Heart left ventricle (tissue), 16 donors: ENCODE measurements around the gene C11orf21. TPM values are rescaled to one million over a fixed set of nuclear protein-coding genes. Genes with fewer than 3 reads are reported as not detected.
"Not testable (repeated sequence)": the region's sequence is repeated elsewhere in the genome, so short reads cannot be mapped to it uniquely, and the experiment has no call there.

ENCODE experiments used
- ATAC-seq, 4 donors: fragments of 200-7000 bp; cut with Tn5 transposase; one replicate each; pipeline ENCODE4 v1.9.1; 2020 to 2022; ENCODE audit warnings: moderate library complexity in 4 of 4, mild to moderate bottlenecking in 3 of 4, moderate number of reproducible peaks in 1 of 4
- DNase-seq, 5 donors: peaks; one replicate each; pipeline ENCODE4 v3.0.0-alpha.2; 2020
- H3K27ac ChIP-seq, 12 donors: fragments of 200-600 bp; sonication (generic) in 4 of 12; one replicate each; pipeline versions ENCODE4 v1.5.0 to v1.8.0; 2016 to 2022; ENCODE audit warnings: mild to moderate bottlenecking in 2 of 12
- H3K27me3 ChIP-seq, 9 donors: fragments of 200-600 bp; sonication (generic) in 2 of 9; one replicate each; pipeline versions ENCODE4 v1.5.1 to v1.8.0; 2016 to 2022; ENCODE audit warnings: mild to moderate bottlenecking in 3 of 9
- H3K36me3 ChIP-seq, 9 donors: fragments of 200-600 bp; sonication (generic) in 2 of 9; one replicate each; pipeline versions ENCODE4 v1.5.0 to v1.8.0; 2018 to 2022; ENCODE audit warnings: mild to moderate bottlenecking in 2 of 9
- H3K4me1 ChIP-seq, 12 donors: fragments of 200-600 bp; sonication (generic) in 4 of 12; one replicate each; pipeline versions ENCODE4 v1.5.0 to v1.8.0; 2016 to 2022; ENCODE audit warnings: mild to moderate bottlenecking in 3 of 12
- H3K4me3 ChIP-seq, 12 donors: fragments of 200-600 bp; sonication (generic) in 4 of 12; one replicate each; pipeline versions ENCODE4 v1.5.0 to v1.8.0; 2017 to 2022; ENCODE audit warnings: mild to moderate bottlenecking in 9 of 12, moderate library complexity in 4 of 12
- H3K9me3 ChIP-seq, 12 donors: fragments of 200-600 bp; sonication (generic) in 4 of 12; one replicate each; pipeline versions ENCODE4 v1.5.0 to v1.8.0; 2016 to 2022; ENCODE audit warnings: mild to moderate bottlenecking in 1 of 12
- CTCF ChIP-seq, 12 donors: fragments of 200-600 bp; sonication (generic) in 4 of 12; IDR thresholded peaks; one replicate each; pipeline versions ENCODE4 v1.5.0 to v1.8.0; 2018 to 2022; ENCODE audit warnings: antibody characterized with exemption in 12 of 12, mild to moderate bottlenecking in 5 of 12
- POLR2A ChIP-seq, 2 donors: fragments of 450-650 bp; IDR thresholded peaks; one replicate each; pipeline ENCODE4 v1.6.1; 2017; ENCODE audit warnings: antibody characterized with exemption in 2 of 2, mild to moderate bottlenecking in 2 of 2, moderate library complexity in 2 of 2
- WGBS, 4 donors: extraction: QIAGEN DNeasy Blood & Tissue Kit in 2 of 4; methylation state at CpG; one replicate each; pipeline versions ENCODE4 v1.1.5 to v1.1.7; 2013 to 2018; 5-methylcytosine and 5-hydroxymethylcytosine counted together
- intact Hi-C, 10 donors: fragments of 100-400 bp; cut with DNase I; formaldehyde crosslinking; loops; one replicate each; pipeline versions ENCODE4 v1.11.1 to v1.14.2; 2022
- polyA plus RNA-seq, 2 donors: library from polyadenylated mRNA; stranded (reverse); fragments of 200-250 nt; gene quantifications; one replicate each; pipeline ENCODE4 v1.2.3, GENCODE V29; 2013
- total RNA-seq, 9 donors: library from RNA; depleted of rRNA in 2 of 9; stranded (reverse); fragments of >200 nt in 2 of 9; fragmentation: NEBNext Ultra II Directional in 3 of 9; extraction: Animal tissue kit (Norgen Biotek cat#: 25700) in 3 of 9; gene quantifications; one replicate each; pipeline versions ENCODE4 v1.1.0 to v1.2.4, GENCODE V29; 2016 to 2023
- donor health status: ischemic (EF 13 %, LVEDD 7.1; RV severe dilation, severe dysfunction).
- donor health status: healthy with polysubstance abuse.
- donor health status: DM: no; HTN: yes; CAD: no.
- donor health status: DM: no; HTN: no; CAD: no.
- donor health status: ischemic (EF 25% LVEDD 6.9; RV normal size, moderate dysfunction).
- donor health status: ischemic (EF 25% LVEDD 5.7; RV mildly dilated, moderate dysfunction).
- donor health status: healthy.
- donor health status: DM: yes; HTN: yes; CAD: no.
- donor health status: ischemic (EF 35%, LVEDD 5.7; RV mildly dilated, moderate dysfunction).
- donor health status: nonischemic (EF 11% LVEDD 7.7; RV severe dilation, severe dysfunction).
- donor health status: DM: yes; HTN: yes; CAD: no.
- donor health status: PGD.
- donor health status: ischemic (EF 29% LVEDD 5.4; RV normal size, mild dysfunction).
- donor health status: nonischemic (EF 23%, LVEDD 6.1; RV moderate dilation, normal function).

The C11orf21 gene
- total and polyA plus RNA-seq, 11 donors, result 4.8 to 41.2 (median 29.9) TPM

- Histone ChIP-seq H3K4me3 (peak overlapping the region in 3 of 12 donors; percentile 6 to 14 (median 13)), H3K27me3 (peaks cover 0 to 4% (median 0%) of the 10 kb centered on the region in 9 donors), H3K27ac (peak overlapping the region in 3 of 12 donors; percentile 11 to 54 (median 48)), H3K4me1 (peaks cover 0 to 16% (median 3%) of the 10 kb centered on the region in 12 donors), H3K9me3 (no peaks in the 10 kb centered on the region), H3K36me3 (no peaks in the 10 kb centered on the region)
- peak in 1 of 4 donors; percentile 50 for ATAC-seq
- 57 to 73% (median 67%) methylated on average over 10 of the region's 10 CpGs for WGBS, 4 donors
- no peak for DNase-seq
- no peak for TF ChIP-seq CTCF (IDR thresholded peaks at IDR 0.05)
- no peak for TF ChIP-seq POLR2A (IDR thresholded peaks at IDR 0.05)
- intact Hi-C loops, result loop anchor here in 1 of 10 donors (10.0 kb wide), 1 partner anchor 225 kb away; no protein-coding TSS in a partner anchor
Observed at GRCh38 chr11:2289859-2290258, 11.9 kb downstream of the C11orf21 start.

GRCh38 chr11:2289350-2289749, 12.4 kb downstream of the C11orf21 start:
- Histone ChIP-seq H3K4me1 (peaks cover 0 to 16% (median 3%) of the 10 kb centered on the region in 12 donors), H3K36me3 (no peaks in the 10 kb centered on the region), H3K9me3 (no peaks in the 10 kb centered on the region), H3K27me3 (peaks cover 0 to 4% (median 0%) of the 10 kb centered on the region in 9 donors), H3K27ac (peak overlapping the region in 3 of 12 donors; percentile 11 to 54 (median 48)), H3K4me3 (peak overlapping the region in 3 of 12 donors; percentile 6 to 14 (median 13))
- intact Hi-C loops, result loop anchor here in 1 of 10 donors (10.0 kb wide), 1 partner anchor 225 kb away; no protein-coding TSS in a partner anchor
- TF ChIP-seq CTCF (IDR thresholded peaks at IDR 0.05), result no peak
- TF ChIP-seq POLR2A (IDR thresholded peaks at IDR 0.05), result no peak
- DNase-seq (peak in 2 of 5 donors; percentile 35 to 55), ATAC-seq (peak in 3 of 4 donors; percentile 53 to 89 (median 58))
- WGBS, 4 donors, result 54 to 69% (median 56%) methylated on average over 6 of the region's 6 CpGs

GRCh38 chr11:2287091-2287490, 14.6 kb downstream of the C11orf21 start:
- intact Hi-C loops, result loop anchor here in 1 of 10 donors (10.0 kb wide), 1 partner anchor 228 kb away; no protein-coding TSS in a partner anchor
- Histone ChIP-seq H3K36me3 (no peaks in the 10 kb centered on the region), H3K9me3 (peaks cover 0 to 13% (median 6%) of the 10 kb centered on the region in 12 donors), H3K4me1 (peaks cover 0 to 16% (median 3%) of the 10 kb centered on the region in 12 donors), H3K4me3 (no peak overlapping the region), H3K27ac (no peak overlapping the region), H3K27me3 (peaks cover 0 to 4% (median 0%) of the 10 kb centered on the region in 9 donors)
- no peak for ATAC-seq
- no peak for TF ChIP-seq POLR2A (IDR thresholded peaks at IDR 0.05)
- TF ChIP-seq CTCF (IDR thresholded peaks at IDR 0.05), result no peak
- WGBS, 4 donors, result 55 to 62% (median 58%) methylated on average over 16 of the region's 16 CpGs
- DNase-seq, result peak in 2 of 5 donors; percentile 13 to 57

- peak in 2 of 5 donors; percentile 2 to 28 for DNase-seq
- Histone ChIP-seq H3K4me1 (peaks cover 0 to 16% (median 3%) of the 10 kb centered on the region in 12 donors), H3K9me3 (peaks cover 0 to 21% (median 6%) of the 10 kb centered on the region in 12 donors)
- not testable (repeated sequence) for H3K27ac ChIP-seq, H3K27me3 ChIP-seq, H3K4me3 ChIP-seq, ATAC-seq, H3K36me3 ChIP-seq
- intact Hi-C loops, result loop anchor here in 1 of 10 donors (10.0 kb wide), 1 partner anchor 228 kb away; no protein-coding TSS in a partner anchor
- WGBS, 4 donors, result 88 to 96% (median 92%) methylated on average over 10 to 13 of the region's 13 CpGs
Observed at GRCh38 chr11:2286350-2286749, 15.4 kb downstream of the C11orf21 start.
